ENCODE results near the gene EVX2. TPM values are rescaled to one million over a fixed set of nuclear protein-coding genes. Genes with fewer than 3 reads are reported as not detected.

The EVX2 gene
- total and polyA plus RNA-seq, 2 of the 4 experiments (the other 2 are of a cell fraction): not detected

DNA sequence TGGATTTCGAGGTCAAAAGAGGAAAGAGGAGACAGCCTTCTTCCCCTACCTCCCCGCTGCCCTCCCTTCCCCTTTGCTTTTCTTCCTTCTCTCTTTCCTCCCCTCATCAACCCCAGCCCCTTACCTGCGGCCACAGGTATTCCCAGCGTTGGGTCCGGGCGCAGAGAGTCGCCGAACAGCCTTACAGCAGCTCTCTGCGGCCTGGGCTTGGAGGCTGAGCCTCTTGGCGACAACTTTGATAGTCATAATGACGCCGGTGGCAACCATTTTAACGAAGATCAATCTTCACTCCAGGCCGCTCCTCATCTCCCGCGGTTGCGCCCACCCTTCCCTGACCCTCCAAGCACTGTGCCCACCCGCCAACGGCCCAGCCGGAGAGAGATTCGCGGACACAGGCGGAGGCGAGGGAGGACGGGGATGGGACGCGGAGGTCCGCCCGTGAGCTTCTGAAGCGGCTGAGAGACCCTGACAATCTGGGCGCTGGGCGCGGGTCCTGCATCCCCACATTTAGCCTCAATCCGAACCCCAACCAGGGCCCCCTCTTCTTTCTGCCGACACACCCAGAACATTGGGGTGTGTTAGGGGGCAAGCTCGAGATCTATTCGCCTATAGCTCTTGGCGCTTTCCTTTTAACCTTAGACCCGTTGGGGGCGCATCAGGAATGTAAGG is 1.5 kb upstream of the EVX2 start:
- Histone ChIP-seq H3K56ac (ENCODE audit: extremely low read depth, insufficient read depth, low read length) (no peak overlapping the region), H2AK9ac (replicated peaks; ENCODE audit: low read depth, low read length, poor library complexity) (no peak overlapping the region), H4K91ac (ENCODE audit: insufficient read depth, low read depth, low read length) (no peak overlapping the region), H3K4me3 (ENCODE audit: insufficient read depth, low read depth, low read length) (no peak overlapping the region), H4K20me1 (ENCODE audit: insufficient read depth, low read length) (peaks cover 3% of the 10 kb centered on the region; the same call in 1 of the 2 replicates), H3K27ac (ENCODE audit: insufficient read depth, low read length) (no peak overlapping the region), H2AFZ (replicated peaks; ENCODE audit: low read length, poor library complexity) (no peak overlapping the region), H2BK5ac (ENCODE audit: low read depth, low read length, poor library complexity, severe bottlenecking) (no peak overlapping the region), H3K18ac (ENCODE audit: low read depth, low read length) (no peak overlapping the region), H2BK120ac (ENCODE audit: low read depth, low read length) (no peak overlapping the region), H2BK15ac (ENCODE audit: low read depth, low read length) (no peak overlapping the region), H4K8ac (ENCODE audit: low read depth in 2 of 2, low read length in 2 of 2) (no peak overlapping the region), H2BK20ac (ENCODE audit: low read depth, low read length) (no peak overlapping the region), H3K27me3 (ENCODE audit: control insufficient read depth, insufficient read depth, low read length) (peaks cover 91% of the 10 kb centered on the region), H3K4me1 (ENCODE audit: control insufficient read depth, insufficient read depth, low read length) (peaks cover 1% of the 10 kb centered on the region), H4K5ac (ENCODE audit: low read depth, low read length) (no peak overlapping the region), H3K9ac (ENCODE audit: low read depth, low read length) (no peak overlapping the region), H2AK5ac (ENCODE audit: low read depth, low read length) (no peak overlapping the region), H3K9me1 (ENCODE audit: insufficient read depth, low read length) (no peaks in the 10 kb centered on the region), H3K14ac (replicated peaks; ENCODE audit: low read depth, low read length) (no peak overlapping the region), H3K9me3 (ENCODE audit: control insufficient read depth, insufficient read depth, low read length) (peaks cover 26% of the 10 kb centered on the region), H3K36me3 (ENCODE audit: control insufficient read depth, insufficient read depth, low read length) (no peaks in the 10 kb centered on the region), H3K79me1 (ENCODE audit: low read depth in 1 of 2, low read length in 2 of 2) (no peaks in the 10 kb centered on the region), H3K4ac (ENCODE audit: low read depth, low read length) (no peak overlapping the region), H3K4me2 (ENCODE audit: low read depth, low read length) (no peak overlapping the region), H3K23ac (ENCODE audit: low read depth, low read length) (no peak overlapping the region)
- WGBS, 2 experiments (ENCODE audit: extremely low coverage in 2 of 2, insufficient read length in 1 of 2): 4% methylated on average over 9 of the region's 40 CpGs; no CpG with 5 or more reads in 1 of the 2 experiments
- TF ChIP-seq RFX5 (IDR thresholded peaks at IDR 0.05; ENCODE audit: low read depth, low read length): no peak
- TF ChIP-seq CEBPB (IDR thresholded peaks at IDR 0.05; ENCODE audit: low read depth, low read length): no peak
- TF ChIP-seq MAZ (IDR thresholded peaks at IDR 0.05; ENCODE audit: borderline replicate concordance, low read depth, low read length): no peak
- no peak for TF ChIP-seq FOS (IDR thresholded peaks at IDR 0.05; ENCODE audit: low read depth, low read length)
- no peak for TF ChIP-seq RAD21 (IDR thresholded peaks at IDR 0.05; ENCODE audit: low read length)
- no peak for TF ChIP-seq RCOR1 (IDR thresholded peaks at IDR 0.05; ENCODE audit: insufficient replicate concordance, low read length)
- TF ChIP-seq BHLHE40 (IDR thresholded peaks at IDR 0.05; ENCODE audit: low read depth, low read length): no peak
- TF ChIP-seq MXI1 (IDR thresholded peaks at IDR 0.05; ENCODE audit: borderline replicate concordance, low read depth, low read length): no peak
- TF ChIP-seq, protein P1, sequence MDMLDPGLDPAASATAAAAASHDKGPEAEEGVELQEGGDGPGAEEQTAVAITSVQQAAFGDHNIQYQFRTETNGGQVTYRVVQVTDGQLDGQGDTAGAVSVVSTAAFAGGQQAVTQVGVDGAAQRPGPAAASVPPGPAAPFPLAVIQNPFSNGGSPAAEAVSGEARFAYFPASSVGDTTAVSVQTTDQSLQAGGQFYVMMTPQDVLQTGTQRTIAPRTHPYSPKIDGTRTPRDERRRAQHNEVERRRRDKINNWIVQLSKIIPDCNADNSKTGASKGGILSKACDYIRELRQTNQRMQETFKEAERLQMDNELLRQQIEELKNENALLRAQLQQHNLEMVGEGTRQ (IDR thresholded peaks at IDR 0.05; ENCODE audit: low read depth, low read length): no peak
- no peak for TF ChIP-seq MAFK (IDR thresholded peaks at IDR 0.05; ENCODE audit: low read depth, low read length)
- TF ChIP-seq SMC3 (IDR thresholded peaks at IDR 0.05; ENCODE audit: low read depth, low read length): no peak
- TF ChIP-seq CHD1 (IDR thresholded peaks at IDR 0.05; ENCODE audit: low read depth, low read length): no peak
- POLR2A ChIA-PET (ENCODE audit: unreplicated experiment): no interaction called here
- in situ Hi-C loops (cut with MboI; ENCODE audit: low sequenced_read_pairs): loop anchor here (25.0 kb wide), 2 partner anchors 1048 to 1348 kb away; no protein-coding TSS in a partner anchor
- ATAC-seq (ENCODE audit: low read depth) (no peak), DNase-seq (no peak)
- dilution Hi-C loops (cut with HindIII; ENCODE audit: low sequenced_read_pairs, unreplicated experiment): no loop called here
- intact Hi-C loops (cut with micrococcal nuclease): no loop called here
- no TSS peak for BruUV-seq (replicated peaks)
- CTCF ChIA-PET: interaction anchor here (0.5 to 1.0 kb wide), 2 partner anchors 395 to 552 kb away, joined by 4 to 8 read pairs; no protein-coding TSS in a partner anchor

Measured in IMR-90 (cell line).